ENCODE measurements around the gene SSX1.
"Not testable (repeated sequence)": the region's sequence is repeated elsewhere in the genome, so short reads cannot be mapped to it uniquely, and the experiment has no call there.

DNA sequence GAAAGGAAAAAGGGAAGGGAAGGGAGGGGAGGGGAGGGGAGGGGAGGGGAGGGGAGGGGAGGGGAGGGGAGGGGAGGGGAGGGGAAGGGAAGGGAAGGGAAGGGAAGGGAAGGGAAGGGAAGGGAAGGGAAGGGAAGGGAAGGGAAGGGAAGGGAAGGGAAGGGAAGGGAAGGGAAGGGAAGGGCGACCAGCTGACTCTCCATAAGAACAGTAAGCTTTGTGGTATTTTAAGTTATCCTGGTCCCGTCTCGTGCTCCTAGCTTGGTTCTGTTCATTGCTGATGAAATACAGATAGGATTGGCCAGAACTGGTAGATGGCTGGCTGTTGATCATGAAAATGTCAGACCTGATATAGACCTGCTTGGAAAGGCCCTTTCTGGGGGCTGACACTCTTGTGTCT lies 25.5 kb downstream of the SSX1 start:
- TF ChIP-seq POLR2AphosphoS5 (IDR thresholded peaks at IDR 0.05; ENCODE audit: low read depth, low read length); EZH2phosphoT487 (IDR thresholded peaks at IDR 0.05; ENCODE audit: borderline replicate concordance, low read depth); RAD21 (IDR thresholded peaks at IDR 0.05; ENCODE audit: low read length); MXI1 (IDR thresholded peaks at IDR 0.05; ENCODE audit: low read depth, low read length); YY1 (IDR thresholded peaks at IDR 0.05; ENCODE audit: low read depth); GABPA (IDR thresholded peaks at IDR 0.05; ENCODE audit: low read depth); EP300 (IDR thresholded peaks at IDR 0.05; ENCODE audit: borderline replicate concordance in 1 of 2, low read depth in 1 of 2, low read length in 1 of 2); RCOR1 (IDR thresholded peaks at IDR 0.05; ENCODE audit: low read length): not testable (repeated sequence)
- TF ChIP-seq, protein P1, sequence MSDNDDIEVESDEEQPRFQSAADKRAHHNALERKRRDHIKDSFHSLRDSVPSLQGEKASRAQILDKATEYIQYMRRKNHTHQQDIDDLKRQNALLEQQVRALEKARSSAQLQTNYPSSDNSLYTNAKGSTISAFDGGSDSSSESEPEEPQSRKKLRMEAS (IDR thresholded peaks at IDR 0.05; ENCODE audit: low read depth): not testable (repeated sequence)
- TF ChIP-seq, protein P2, sequence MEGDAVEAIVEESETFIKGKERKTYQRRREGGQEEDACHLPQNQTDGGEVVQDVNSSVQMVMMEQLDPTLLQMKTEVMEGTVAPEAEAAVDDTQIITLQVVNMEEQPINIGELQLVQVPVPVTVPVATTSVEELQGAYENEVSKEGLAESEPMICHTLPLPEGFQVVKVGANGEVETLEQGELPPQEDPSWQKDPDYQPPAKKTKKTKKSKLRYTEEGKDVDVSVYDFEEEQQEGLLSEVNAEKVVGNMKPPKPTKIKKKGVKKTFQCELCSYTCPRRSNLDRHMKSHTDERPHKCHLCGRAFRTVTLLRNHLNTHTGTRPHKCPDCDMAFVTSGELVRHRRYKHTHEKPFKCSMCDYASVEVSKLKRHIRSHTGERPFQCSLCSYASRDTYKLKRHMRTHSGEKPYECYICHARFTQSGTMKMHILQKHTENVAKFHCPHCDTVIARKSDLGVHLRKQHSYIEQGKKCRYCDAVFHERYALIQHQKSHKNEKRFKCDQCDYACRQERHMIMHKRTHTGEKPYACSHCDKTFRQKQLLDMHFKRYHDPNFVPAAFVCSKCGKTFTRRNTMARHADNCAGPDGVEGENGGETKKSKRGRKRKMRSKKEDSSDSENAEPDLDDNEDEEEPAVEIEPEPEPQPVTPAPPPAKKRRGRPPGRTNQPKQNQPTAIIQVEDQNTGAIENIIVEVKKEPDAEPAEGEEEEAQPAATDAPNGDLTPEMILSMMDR (IDR thresholded peaks at IDR 0.05): not testable (repeated sequence)
